ENCODE results near the gene DDX6.
"Not testable (repeated sequence)": the region's sequence is repeated elsewhere in the genome, so short reads cannot be mapped to it uniquely, and the experiment has no call there.

DNA sequence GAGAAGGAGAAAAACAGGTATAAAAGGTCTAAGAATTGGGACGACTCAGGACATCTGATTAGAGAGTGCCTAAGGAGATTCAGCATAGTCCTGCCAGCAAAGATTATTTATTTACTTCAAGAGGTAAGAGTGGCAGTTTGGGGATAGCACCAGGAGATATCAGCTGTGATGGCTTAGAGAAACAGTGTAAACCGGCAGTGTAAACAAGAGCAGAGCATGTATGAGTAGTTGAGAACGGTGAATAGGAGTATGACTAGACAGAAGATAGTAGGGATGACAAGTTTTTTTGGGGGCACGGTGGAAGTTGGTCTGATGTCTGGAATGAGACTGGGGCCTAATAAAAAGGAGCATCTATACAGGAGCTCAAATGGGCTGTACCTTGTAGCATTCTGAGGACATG, 73.2 kb downstream of the DDX6 start:
- not testable (repeated sequence) for TF ChIP-seq POLR2AphosphoS5 (IDR thresholded peaks at IDR 0.05); RAD21 (conservative IDR thresholded peaks at IDR 0.05); EP300 (conservative IDR thresholded peaks at IDR 0.05; ENCODE audit: poor library complexity, severe bottlenecking); TAF1 (IDR thresholded peaks at IDR 0.05; ENCODE audit: low read depth); EZH2 (IDR thresholded peaks at IDR 0.05; ENCODE audit: borderline replicate concordance, insufficient read depth, low read length, poor library complexity, severe bottlenecking)
- TF ChIP-seq, protein P1, sequence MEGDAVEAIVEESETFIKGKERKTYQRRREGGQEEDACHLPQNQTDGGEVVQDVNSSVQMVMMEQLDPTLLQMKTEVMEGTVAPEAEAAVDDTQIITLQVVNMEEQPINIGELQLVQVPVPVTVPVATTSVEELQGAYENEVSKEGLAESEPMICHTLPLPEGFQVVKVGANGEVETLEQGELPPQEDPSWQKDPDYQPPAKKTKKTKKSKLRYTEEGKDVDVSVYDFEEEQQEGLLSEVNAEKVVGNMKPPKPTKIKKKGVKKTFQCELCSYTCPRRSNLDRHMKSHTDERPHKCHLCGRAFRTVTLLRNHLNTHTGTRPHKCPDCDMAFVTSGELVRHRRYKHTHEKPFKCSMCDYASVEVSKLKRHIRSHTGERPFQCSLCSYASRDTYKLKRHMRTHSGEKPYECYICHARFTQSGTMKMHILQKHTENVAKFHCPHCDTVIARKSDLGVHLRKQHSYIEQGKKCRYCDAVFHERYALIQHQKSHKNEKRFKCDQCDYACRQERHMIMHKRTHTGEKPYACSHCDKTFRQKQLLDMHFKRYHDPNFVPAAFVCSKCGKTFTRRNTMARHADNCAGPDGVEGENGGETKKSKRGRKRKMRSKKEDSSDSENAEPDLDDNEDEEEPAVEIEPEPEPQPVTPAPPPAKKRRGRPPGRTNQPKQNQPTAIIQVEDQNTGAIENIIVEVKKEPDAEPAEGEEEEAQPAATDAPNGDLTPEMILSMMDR (IDR thresholded peaks at IDR 0.05; ENCODE audit: poor library complexity, severe bottlenecking) = not testable (repeated sequence)

All from neural cell (in vitro differentiated cells).